ENCODE results near the gene OVOL3. TPM values are rescaled to one million over a fixed set of nuclear protein-coding genes. Genes with fewer than 3 reads are reported as not detected.
A peak's percentile ranks its signal among the peaks of the same experiment; 100 is the strongest.

The OVOL3 gene
- total and polyA plus RNA-seq, 5 donors from 2014 or later: not detected

GRCh38 chr19:36153126-36153525 is 42.2 kb downstream of the OVOL3 start:
- Mint-ChIP-seq H3K27me3 (no peaks in the 10 kb centered on the region), H3K27ac (no peak overlapping the region)
- no peaks in the 10 kb centered on the region for H3K9me3 ChIP-seq (ENCODE audit: control insufficient read depth in 2 of 2, low read length in 2 of 2)

GRCh38 chr19:36160821-36161596 is 50.1 kb downstream of the OVOL3 start:
- Histone ChIP-seq H3K27me3 (ENCODE audit: control insufficient read depth, insufficient read depth, low read length) (no peaks in the 10 kb centered on the region), H3K4me3 (ENCODE audit: low read depth, low read length) (no peak overlapping the region), H3K9me3 (ENCODE audit: control insufficient read depth in 2 of 2, low read length in 2 of 2) (no peaks in the 10 kb centered on the region), H3K36me3 (ENCODE audit: control insufficient read depth, insufficient read depth, low read length) (no peaks in the 10 kb centered on the region), H3K27ac (ENCODE audit: insufficient read depth, low read length, poor library complexity, severe bottlenecking) (no peak overlapping the region), H3K4me1 (ENCODE audit: control insufficient read depth, insufficient read depth, low read length, poor library complexity, severe bottlenecking) (no peaks in the 10 kb centered on the region)
- H3K36me3 Mint-ChIP-seq: peaks cover 6% of the 10 kb centered on the region
- DNase-seq: no peak
- ATAC-seq (ENCODE audit: low read depth in 2 of 2): no peak
- peaks cover 0 to 5% (median 1%) of the 10 kb centered on the region in 4 donors for H3K4me1 Mint-ChIP-seq
- H3K27me3 Mint-ChIP-seq: no peaks in the 10 kb centered on the region
- no peak overlapping the region for H3K4me3 Mint-ChIP-seq
- H3K9me3 Mint-ChIP-seq: no peaks in the 10 kb centered on the region
- H3K27ac Mint-ChIP-seq: peak overlapping the region in 1 of 3 donors; percentile 46

More at GRCh38 chr19:36153126-36153525, 42.2 kb downstream of the OVOL3 start:
- no peaks in the 10 kb centered on the region for H3K27me3 ChIP-seq (ENCODE audit: control insufficient read depth, insufficient read depth, low read length)
- H3K36me3 Mint-ChIP-seq: peaks cover 24% of the 10 kb centered on the region
- H3K4me3 Mint-ChIP-seq: no peak overlapping the region
- no peak for DNase-seq
- H3K9me3 Mint-ChIP-seq: no peaks in the 10 kb centered on the region
- no peak for ATAC-seq (ENCODE audit: low read depth in 2 of 2)
- H3K4me3 ChIP-seq (ENCODE audit: low read depth, low read length): no peak overlapping the region
- peaks cover 23% of the 10 kb centered on the region for H3K36me3 ChIP-seq (ENCODE audit: control insufficient read depth, insufficient read depth, low read length)
- peaks cover 0 to 9% (median 5%) of the 10 kb centered on the region in 4 donors for H3K4me1 Mint-ChIP-seq
- H3K4me1 ChIP-seq (ENCODE audit: control insufficient read depth, insufficient read depth, low read length, poor library complexity, severe bottlenecking): no peaks in the 10 kb centered on the region
- no peak overlapping the region for H3K27ac ChIP-seq (ENCODE audit: insufficient read depth, low read length, poor library complexity, severe bottlenecking)

Other genes with a start within 250 kb of the OVOL3 start
- gene APLP1, start 242.6 kb upstream of the OVOL3 start, total RNA-seq: not detected
- not detected for gene APLP1, start 242.6 kb upstream of the OVOL3 start, polyA plus RNA-seq
- gene NFKBID, start 210.6 kb upstream of the OVOL3 start, total RNA-seq: 120 TPM
- gene NFKBID, start 210.6 kb upstream of the OVOL3 start, polyA plus RNA-seq: 1 to 10 TPM; 2.7 to 4.2 (median 3.6) TPM
- 104 TPM for gene HCST, start 208.6 kb upstream of the OVOL3 start, total RNA-seq
- 100 to 1,000 TPM; 640 to 863 (median 760) TPM for gene HCST, start 208.6 kb upstream of the OVOL3 start, polyA plus RNA-seq
- not detected for gene TYROBP, start 202.8 kb upstream of the OVOL3 start, total RNA-seq
- 1 to 10 TPM in 3 of 4 donors, under 1 TPM in 1; 0.49 to 6.9 (median 2.1) TPM for gene TYROBP, start 202.8 kb upstream of the OVOL3 start, polyA plus RNA-seq
- gene LRFN3, start 174.8 kb upstream of the OVOL3 start, total RNA-seq: 7.7 TPM
- gene LRFN3, start 174.8 kb upstream of the OVOL3 start, polyA plus RNA-seq: 1 to 10 TPM in 1 of 4 donors, under 1 TPM in 3; 0.63 to 1.4 (median 0.84) TPM
- 11.8 TPM for gene SDHAF1, start 116.0 kb upstream of the OVOL3 start, total RNA-seq
- 10 to 100 TPM; 44.0 to 71.2 (median 67.4) TPM for gene SDHAF1, start 116.0 kb upstream of the OVOL3 start, polyA plus RNA-seq
- gene SYNE4, start 102.3 kb upstream of the OVOL3 start, total RNA-seq: 1.5 TPM
- under 1 TPM in 1 of 4 donors, not detected in 3; 0.40 TPM for gene SYNE4, start 102.3 kb upstream of the OVOL3 start, polyA plus RNA-seq
- gene ALKBH6, start 96.9 kb upstream of the OVOL3 start, total RNA-seq: 35.8 TPM
- gene ALKBH6, start 96.9 kb upstream of the OVOL3 start, polyA plus RNA-seq: 10 to 100 TPM; 18.3 to 32.7 (median 24.8) TPM
- 1.4 TPM for gene CLIP3, start 78.3 kb upstream of the OVOL3 start, total RNA-seq
- 1 to 10 TPM in 1 of 4 donors, under 1 TPM in 3; 0.38 to 1.3 (median 0.61) TPM for gene CLIP3, start 78.3 kb upstream of the OVOL3 start, polyA plus RNA-seq
- gene THAP8, start 56.9 kb upstream of the OVOL3 start, total RNA-seq: 2.9 TPM
- gene THAP8, start 56.9 kb upstream of the OVOL3 start, polyA plus RNA-seq: 1 to 10 TPM; 3.5 to 8.2 (median 6.7) TPM
- 6.8 TPM for gene WDR62, start 56.2 kb upstream of the OVOL3 start, total RNA-seq
- gene WDR62, start 56.2 kb upstream of the OVOL3 start, polyA plus RNA-seq: under 1 TPM in 3 of 4 donors, not detected in 1; 0.21 to 0.46 (median 0.44) TPM
- gene POLR2I, start 3.7 kb downstream of the OVOL3 start, total RNA-seq: 29.4 TPM
- gene POLR2I, start 3.7 kb downstream of the OVOL3 start, polyA plus RNA-seq: 100 to 1,000 TPM; 128 to 185 (median 160) TPM
- 129 TPM for gene TBCB, start 4.3 kb downstream of the OVOL3 start, total RNA-seq
- gene TBCB, start 4.3 kb downstream of the OVOL3 start, polyA plus RNA-seq: 100 to 1,000 TPM; 235 to 346 (median 289) TPM
- gene CAPNS1, start 28.9 kb downstream of the OVOL3 start, total RNA-seq: 262 TPM
- gene CAPNS1, start 28.9 kb downstream of the OVOL3 start, polyA plus RNA-seq: 100 to 1,000 TPM; 105 to 185 (median 140) TPM
- gene COX7A1, start 41.3 kb downstream of the OVOL3 start, total RNA-seq: not detected
- not detected for gene COX7A1, start 41.3 kb downstream of the OVOL3 start, polyA plus RNA-seq
- 5.7 TPM for gene ZNF565, start 103.5 kb downstream of the OVOL3 start, total RNA-seq
- gene ZNF565, start 103.5 kb downstream of the OVOL3 start, polyA plus RNA-seq: 1 to 10 TPM; 1.0 to 3.5 (median 2.4) TPM
- 26.4 TPM for gene ZNF146, start 104.0 kb downstream of the OVOL3 start, total RNA-seq
- 10 to 100 TPM; 54.5 to 67.2 (median 60.6) TPM for gene ZNF146, start 104.0 kb downstream of the OVOL3 start, polyA plus RNA-seq

Measured in CD4-positive, CD25-positive, alpha-beta regulatory T cell (primary cell).